ENCODE data around the gene S1PR3.

S1PR3 gene

DNA sequence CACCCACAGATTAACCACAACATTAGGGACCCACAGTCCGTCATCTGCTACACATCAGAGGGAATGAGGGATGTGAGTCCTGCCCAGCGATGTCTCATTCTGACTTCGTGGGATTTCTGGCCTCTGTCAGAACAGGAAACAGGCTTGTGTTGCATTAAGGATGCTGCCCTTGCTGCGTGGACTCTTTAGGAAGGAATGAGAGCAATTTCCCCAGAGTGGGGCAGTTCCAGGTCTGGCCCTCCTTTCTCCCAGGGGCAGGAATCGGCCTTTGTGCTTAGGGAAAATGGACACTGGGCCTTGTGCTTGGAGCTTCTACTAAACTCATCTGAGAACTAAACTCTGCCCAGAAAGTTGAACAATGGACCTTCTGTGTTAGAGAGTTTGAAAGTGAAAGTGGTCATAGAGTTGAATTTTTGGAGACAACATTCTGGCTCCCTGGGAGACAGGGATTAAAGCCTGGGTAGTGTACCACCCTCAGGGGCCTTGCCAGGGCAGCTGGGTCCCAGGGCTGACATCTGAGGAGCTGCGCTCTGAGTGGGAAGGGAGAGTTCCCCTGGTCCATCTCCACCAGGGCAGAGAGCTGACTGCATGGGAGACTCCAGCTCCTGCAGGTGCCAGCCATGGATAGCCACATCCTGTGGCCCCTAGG is 37.8 kb upstream of the S1PR3 start:
- H3K27ac ChIP-seq (ENCODE audit: low read depth, low read length): no peak overlapping the region
- no peak overlapping the region for H3K4me3 ChIP-seq (ENCODE audit: low read length)
- no peaks in the 10 kb centered on the region for H3K27me3 ChIP-seq (ENCODE audit: control insufficient read depth, insufficient read depth, low read length)
- H3K4me1 ChIP-seq (ENCODE audit: control insufficient read depth, insufficient read depth, low read length): peaks cover 14% of the 10 kb centered on the region
- no peaks in the 10 kb centered on the region for H3K36me3 ChIP-seq (ENCODE audit: control insufficient read depth, insufficient read depth, low read length)
- no peak overlapping the region for H3K9ac ChIP-seq (ENCODE audit: low read length)

DNA sequence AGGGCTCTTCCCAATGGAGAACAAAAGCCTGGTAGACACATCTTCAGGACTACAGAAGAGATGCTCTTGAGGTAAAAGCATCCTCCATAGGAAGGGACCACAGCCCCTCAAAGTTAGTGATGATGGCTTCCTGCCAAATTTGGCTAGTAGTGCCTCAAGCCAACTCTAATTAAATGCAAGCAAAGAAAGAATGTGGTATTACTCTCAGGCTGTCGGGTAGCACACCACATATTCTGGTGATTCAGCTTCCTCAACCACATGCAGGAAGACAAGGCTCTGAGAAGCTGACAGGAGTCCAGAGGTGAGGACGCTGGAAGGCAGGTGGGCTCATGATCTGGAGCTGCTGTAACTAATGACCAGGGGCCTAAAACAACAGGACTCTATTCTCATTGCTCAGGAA is 37.2 kb upstream of the S1PR3 start:
- Histone ChIP-seq H3K36me3 (ENCODE audit: control insufficient read depth, insufficient read depth, low read length) (no peaks in the 10 kb centered on the region), H3K27ac (ENCODE audit: low read depth, low read length) (no peak overlapping the region), H3K4me1 (ENCODE audit: control insufficient read depth, insufficient read depth, low read length) (peaks cover 13% of the 10 kb centered on the region), H3K27me3 (ENCODE audit: control insufficient read depth, insufficient read depth, low read length) (no peaks in the 10 kb centered on the region), H3K4me3 (ENCODE audit: low read length) (no peak overlapping the region), H3K9ac (ENCODE audit: low read length) (no peak overlapping the region)

GRCh38 chr9:88957526-88957925 is 33.7 kb upstream of the S1PR3 start:
- no peak overlapping the region for H3K27ac ChIP-seq (ENCODE audit: low read depth, low read length)
- H3K36me3 ChIP-seq (ENCODE audit: control insufficient read depth, insufficient read depth, low read length): no peaks in the 10 kb centered on the region
- no peaks in the 10 kb centered on the region for H3K27me3 ChIP-seq (ENCODE audit: control insufficient read depth, insufficient read depth, low read length)
- no peak overlapping the region for H3K4me3 ChIP-seq (ENCODE audit: low read length)
- H3K9ac ChIP-seq (ENCODE audit: low read length): no peak overlapping the region
- no peaks in the 10 kb centered on the region for H3K4me1 ChIP-seq (ENCODE audit: control insufficient read depth, insufficient read depth, low read length)

GRCh38 chr9:88959727-88960469 is 31.4 kb upstream of the S1PR3 start:
- Histone ChIP-seq H3K4me1 (ENCODE audit: control insufficient read depth, insufficient read depth, low read length) (no peaks in the 10 kb centered on the region), H3K27ac (ENCODE audit: low read depth, low read length) (no peak overlapping the region), H3K27me3 (ENCODE audit: control insufficient read depth, insufficient read depth, low read length) (no peaks in the 10 kb centered on the region), H3K36me3 (ENCODE audit: control insufficient read depth, insufficient read depth, low read length) (no peaks in the 10 kb centered on the region), H3K4me3 (ENCODE audit: low read length) (no peak overlapping the region), H3K9ac (ENCODE audit: low read length) (no peak overlapping the region)

GRCh38 chr9:88960632-88961031 is 30.6 kb upstream of the S1PR3 start:
- H3K36me3 ChIP-seq (ENCODE audit: control insufficient read depth, insufficient read depth, low read length): no peaks in the 10 kb centered on the region
- H3K9ac ChIP-seq (ENCODE audit: low read length): no peak overlapping the region
- H3K27me3 ChIP-seq (ENCODE audit: control insufficient read depth, insufficient read depth, low read length): no peaks in the 10 kb centered on the region
- H3K4me3 ChIP-seq (ENCODE audit: low read length): no peak overlapping the region
- no peaks in the 10 kb centered on the region for H3K4me1 ChIP-seq (ENCODE audit: control insufficient read depth, insufficient read depth, low read length)
- no peak overlapping the region for H3K27ac ChIP-seq (ENCODE audit: low read depth, low read length)

GRCh38 chr9:88965473-88965872 is 25.8 kb upstream of the S1PR3 start:
- no peak overlapping the region for H3K4me3 ChIP-seq (ENCODE audit: low read length)
- H3K9ac ChIP-seq (ENCODE audit: low read length): no peak overlapping the region
- no peak overlapping the region for H3K27ac ChIP-seq (ENCODE audit: low read depth, low read length)
- no peaks in the 10 kb centered on the region for H3K27me3 ChIP-seq (ENCODE audit: control insufficient read depth, insufficient read depth, low read length)
- H3K36me3 ChIP-seq (ENCODE audit: control insufficient read depth, insufficient read depth, low read length): no peaks in the 10 kb centered on the region
- H3K4me1 ChIP-seq (ENCODE audit: control insufficient read depth, insufficient read depth, low read length): no peaks in the 10 kb centered on the region

GRCh38 chr9:88966894-88967676 is 24.2 kb upstream of the S1PR3 start:
- H3K27ac ChIP-seq (ENCODE audit: low read depth, low read length): no peak overlapping the region
- H3K9ac ChIP-seq (ENCODE audit: low read length): no peak overlapping the region
- no peaks in the 10 kb centered on the region for H3K36me3 ChIP-seq (ENCODE audit: control insufficient read depth, insufficient read depth, low read length)
- no peaks in the 10 kb centered on the region for H3K4me1 ChIP-seq (ENCODE audit: control insufficient read depth, insufficient read depth, low read length)
- no peak overlapping the region for H3K4me3 ChIP-seq (ENCODE audit: low read length)
- no peaks in the 10 kb centered on the region for H3K27me3 ChIP-seq (ENCODE audit: control insufficient read depth, insufficient read depth, low read length)

GRCh38 chr9:88968799-88969198 is 22.5 kb upstream of the S1PR3 start:
- Histone ChIP-seq H3K27me3 (ENCODE audit: control insufficient read depth, insufficient read depth, low read length) (no peaks in the 10 kb centered on the region), H3K36me3 (ENCODE audit: control insufficient read depth, insufficient read depth, low read length) (no peaks in the 10 kb centered on the region), H3K4me3 (ENCODE audit: low read length) (no peak overlapping the region), H3K4me1 (ENCODE audit: control insufficient read depth, insufficient read depth, low read length) (no peaks in the 10 kb centered on the region), H3K27ac (ENCODE audit: low read depth, low read length) (no peak overlapping the region), H3K9ac (ENCODE audit: low read length) (no peak overlapping the region)

GRCh38 chr9:88969646-88970373 is 21.5 kb upstream of the S1PR3 start:
- no peaks in the 10 kb centered on the region for H3K36me3 ChIP-seq (ENCODE audit: control insufficient read depth, insufficient read depth, low read length)
- H3K4me1 ChIP-seq (ENCODE audit: control insufficient read depth, insufficient read depth, low read length): no peaks in the 10 kb centered on the region
- no peak overlapping the region for H3K27ac ChIP-seq (ENCODE audit: low read depth, low read length)
- no peak overlapping the region for H3K9ac ChIP-seq (ENCODE audit: low read length)
- no peaks in the 10 kb centered on the region for H3K27me3 ChIP-seq (ENCODE audit: control insufficient read depth, insufficient read depth, low read length)
- no peak overlapping the region for H3K4me3 ChIP-seq (ENCODE audit: low read length)

DNA sequence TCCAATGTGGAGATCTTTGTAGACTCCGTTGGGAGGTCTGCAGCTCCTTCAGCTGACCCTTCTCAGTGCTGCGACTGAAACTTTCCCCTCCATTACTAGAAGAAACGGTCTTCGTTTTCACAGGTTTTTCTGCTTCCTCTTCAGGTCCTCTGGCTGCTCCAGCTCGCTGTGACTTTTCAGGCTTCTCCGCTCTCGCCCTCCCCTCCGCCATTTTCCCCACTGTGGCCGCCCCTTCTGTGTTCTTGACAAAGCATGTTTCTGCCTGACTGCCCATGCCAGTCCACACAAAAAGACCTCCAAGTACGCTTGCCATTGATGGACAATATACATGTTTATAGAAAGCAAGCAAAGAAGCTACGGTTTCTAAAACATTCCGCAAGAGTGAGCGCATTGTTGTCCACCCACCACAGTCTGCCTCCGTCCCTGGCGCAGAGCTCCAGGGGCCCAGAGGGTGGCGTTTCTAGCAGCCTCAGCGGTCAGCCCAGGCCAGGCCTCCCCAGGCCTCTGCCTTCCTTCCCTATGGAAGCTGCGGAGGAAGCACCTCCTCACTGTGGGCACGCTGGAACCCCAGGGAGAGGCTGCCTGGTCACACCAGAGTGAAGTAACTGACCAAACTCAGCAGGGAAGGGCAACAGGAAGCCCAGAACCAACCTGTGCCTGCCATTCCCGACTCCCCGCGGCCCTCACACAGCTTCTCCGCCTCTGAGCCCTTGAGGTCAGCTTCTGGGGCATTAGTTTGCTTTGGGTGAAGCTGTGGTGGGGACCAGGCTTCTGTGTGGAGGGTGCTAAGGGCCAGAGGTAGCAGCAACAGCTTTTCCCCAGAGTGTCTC is 19.9 kb upstream of the S1PR3 start:
- Histone ChIP-seq H3K27ac (ENCODE audit: low read depth, low read length) (no peak overlapping the region), H3K4me1 (ENCODE audit: control insufficient read depth, insufficient read depth, low read length) (no peaks in the 10 kb centered on the region), H3K9ac (ENCODE audit: low read length) (no peak overlapping the region), H3K4me3 (ENCODE audit: low read length) (no peak overlapping the region), H3K27me3 (ENCODE audit: control insufficient read depth, insufficient read depth, low read length) (no peaks in the 10 kb centered on the region), H3K36me3 (ENCODE audit: control insufficient read depth, insufficient read depth, low read length) (no peaks in the 10 kb centered on the region)

- H3K36me3 ChIP-seq (ENCODE audit: control insufficient read depth, insufficient read depth, low read length): no peaks in the 10 kb centered on the region
- H3K9ac ChIP-seq (ENCODE audit: low read length): no peak overlapping the region
- H3K27ac ChIP-seq (ENCODE audit: low read depth, low read length): no peak overlapping the region
- no peaks in the 10 kb centered on the region for H3K27me3 ChIP-seq (ENCODE audit: control insufficient read depth, insufficient read depth, low read length)
- H3K4me1 ChIP-seq (ENCODE audit: control insufficient read depth, insufficient read depth, low read length): peaks cover under 1% of the 10 kb centered on the region
- no peak overlapping the region for H3K4me3 ChIP-seq (ENCODE audit: low read length)
Observed at GRCh38 chr9:88972401-88972800, 18.9 kb upstream of the S1PR3 start.
